ENCODE measurements around the gene AQP7. TPM values are rescaled to one million over a fixed set of nuclear protein-coding genes. Genes with fewer than 3 reads are reported as not detected.

Gene AQP7
- total RNA-seq, 1 experiment from 2014 or later: 0.59 TPM

DNA sequence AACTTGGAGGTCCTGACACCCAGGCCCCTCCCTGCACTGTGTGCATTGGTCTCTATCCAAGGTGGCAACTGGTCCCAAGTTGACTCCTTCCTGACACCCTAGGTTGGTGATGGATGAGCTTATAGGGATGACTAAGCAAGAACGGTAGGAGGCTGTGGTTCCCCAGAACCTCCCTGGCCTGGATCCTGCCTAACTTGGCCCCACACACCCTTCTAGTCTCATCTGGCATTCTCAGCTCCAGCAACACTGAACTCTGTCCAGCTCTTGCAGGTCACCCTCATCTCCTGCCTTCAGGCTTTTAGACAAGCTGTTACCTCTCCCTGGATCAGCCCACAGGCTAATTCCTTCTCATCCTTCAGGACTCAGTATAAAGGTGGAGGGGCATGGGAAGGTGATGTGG is 28.6 kb upstream of the AQP7 start:
- BruUV-seq (replicated peaks): no TSS peak
- no peak overlapping the region for H3K27ac ChIP-seq
- no peak overlapping the region for H3K4me2 ChIP-seq
- H3K4me1 ChIP-seq (replicated peaks; ENCODE audit: insufficient read depth): peaks cover 13% of the 10 kb centered on the region
- H3K27me3 ChIP-seq (ENCODE audit: insufficient read depth, low read depth): no peaks in the 10 kb centered on the region
- H4K20me1 ChIP-seq (ENCODE audit: insufficient read depth): no peaks in the 10 kb centered on the region
- H3K4me3 ChIP-seq: no peak overlapping the region
- no peaks in the 10 kb centered on the region for H3K36me3 ChIP-seq (ENCODE audit: low read depth)
- ChIA-PET POLR2A (ENCODE audit: unreplicated experiment) (interaction anchor here (0.6 kb wide), 1 partner anchor 70 kb away, joined by 4 read pairs; no protein-coding TSS in a partner anchor), CTCF (interaction anchor here (0.6 to 1.6 kb wide), 4 partner anchors 8 to 22 kb away, joined by 3 to 10 read pairs (median 4); no protein-coding TSS in a partner anchor)
- no peak for TF ChIP-seq EZH2 (IDR thresholded peaks at IDR 0.05; ENCODE audit: low read depth)
- TF ChIP-seq CTCF (conservative IDR thresholded peaks at IDR 0.05): no peak
- peak in 1 of 2 experiments; percentile 35 for DNase-seq
- H3F3A ChIP-seq (ENCODE audit: insufficient read depth, low read depth): peaks cover 7% of the 10 kb centered on the region; the same call in 1 of the 2 replicates
- no peaks in the 10 kb centered on the region for H3K79me2 ChIP-seq (ENCODE audit: low read depth)
- no peaks in the 10 kb centered on the region for H3K9me3 ChIP-seq (ENCODE audit: insufficient read depth, low read depth)
- no peak overlapping the region for H2AFZ ChIP-seq
- intact Hi-C loops (cut with micrococcal nuclease; ENCODE audit: unreplicated experiment): no loop called here
- no peaks in the 10 kb centered on the region for H3K9me2 ChIP-seq (ENCODE audit: insufficient read depth)

GRCh38 chr9:33429256-33429985 is 27.1 kb upstream of the AQP7 start:
- H3K79me2 ChIP-seq (ENCODE audit: low read depth): no peaks in the 10 kb centered on the region
- ChIA-PET POLR2A (ENCODE audit: unreplicated experiment) (no interaction called here), CTCF (no interaction called here)
- H3K4me2 ChIP-seq: no peak overlapping the region
- no peak for DNase-seq
- no peak overlapping the region for H2AFZ ChIP-seq
- H3K27me3 ChIP-seq (ENCODE audit: insufficient read depth, low read depth): no peaks in the 10 kb centered on the region
- H3K27ac ChIP-seq: no peak overlapping the region
- H3K36me3 ChIP-seq (ENCODE audit: low read depth): no peaks in the 10 kb centered on the region
- intact Hi-C loops (cut with micrococcal nuclease; ENCODE audit: unreplicated experiment): no loop called here
- H3F3A ChIP-seq (ENCODE audit: insufficient read depth, low read depth): peaks cover 7% of the 10 kb centered on the region; the same call in 1 of the 2 replicates
- BruUV-seq (replicated peaks): no TSS peak
- TF ChIP-seq EZH2 (IDR thresholded peaks at IDR 0.05; ENCODE audit: low read depth) (no peak), CTCF (conservative IDR thresholded peaks at IDR 0.05) (no peak)
- peaks cover 16% of the 10 kb centered on the region for H3K4me1 ChIP-seq (replicated peaks; ENCODE audit: insufficient read depth)
- no peaks in the 10 kb centered on the region for H3K9me2 ChIP-seq (ENCODE audit: insufficient read depth)
- H4K20me1 ChIP-seq (ENCODE audit: insufficient read depth): no peaks in the 10 kb centered on the region
- no peak overlapping the region for H3K4me3 ChIP-seq
- no peaks in the 10 kb centered on the region for H3K9me3 ChIP-seq (ENCODE audit: insufficient read depth, low read depth)

GRCh38 chr9:33426843-33427293 is 24.5 kb upstream of the AQP7 start:
- H4K20me1 ChIP-seq (ENCODE audit: insufficient read depth): no peaks in the 10 kb centered on the region
- H3F3A ChIP-seq (ENCODE audit: insufficient read depth, low read depth): peaks cover 7% of the 10 kb centered on the region; the same call in 1 of the 2 replicates
- H3K9me2 ChIP-seq (ENCODE audit: insufficient read depth): no peaks in the 10 kb centered on the region
- no peak overlapping the region for H3K4me2 ChIP-seq
- H3K4me3 ChIP-seq: no peak overlapping the region
- no peaks in the 10 kb centered on the region for H3K36me3 ChIP-seq (ENCODE audit: low read depth)
- no peaks in the 10 kb centered on the region for H3K79me2 ChIP-seq (ENCODE audit: low read depth)
- ChIA-PET POLR2A (ENCODE audit: unreplicated experiment) (no interaction called here), CTCF (no interaction called here)
- H3K27ac ChIP-seq: no peak overlapping the region
- H3K4me1 ChIP-seq (replicated peaks; ENCODE audit: insufficient read depth): peaks cover 16% of the 10 kb centered on the region
- no peaks in the 10 kb centered on the region for H3K9me3 ChIP-seq (ENCODE audit: insufficient read depth, low read depth)
- no peaks in the 10 kb centered on the region for H3K27me3 ChIP-seq (ENCODE audit: insufficient read depth, low read depth)
- H2AFZ ChIP-seq: no peak overlapping the region
- DNase-seq: no peak
- intact Hi-C loops (cut with micrococcal nuclease; ENCODE audit: unreplicated experiment): no loop called here
- BruUV-seq (replicated peaks): no TSS peak
- no peak for TF ChIP-seq EZH2 (IDR thresholded peaks at IDR 0.05; ENCODE audit: low read depth)
